GM19099 (cell line): ENCODE results near the gene CFAP43.

ENCODE experiments used
- POLR2A ChIP-seq: IDR thresholded peaks from 3 replicates; pipeline ENCODE4 v1.6.1; 2011; ENCODE audit warnings: low read depth; ENCODE audit not compliant: insufficient read length; ENCODE audit errors: extremely low read depth

Gene CFAP43

GRCh38 chr10:104246976-104247375, 14.8 kb upstream of the CFAP43 start:
- TF ChIP-seq POLR2A: no peak

GRCh38 chr10:104245066-104245632, 13.0 kb upstream of the CFAP43 start:
- TF ChIP-seq POLR2A: no peak

- TF ChIP-seq POLR2A: no peak
Observed at GRCh38 chr10:104243512-104243911, 11.3 kb upstream of the CFAP43 start.

GRCh38 chr10:104242545-104242944, 10.4 kb upstream of the CFAP43 start:
- no peak for TF ChIP-seq POLR2A

GRCh38 chr10:104240078-104240477, 7.9 kb upstream of the CFAP43 start:
- no peak for TF ChIP-seq POLR2A

GRCh38 chr10:104235801-104236200, 3.6 kb upstream of the CFAP43 start:
- TF ChIP-seq POLR2A: no peak

- no peak for TF ChIP-seq POLR2A
Observed at GRCh38 chr10:104234934-104235333, 2.8 kb upstream of the CFAP43 start.

GRCh38 chr10:104233817-104234216, 1.7 kb upstream of the CFAP43 start:
- TF ChIP-seq POLR2A: no peak

- TF ChIP-seq POLR2A: no peak
Observed at GRCh38 chr10:104232613-104233102, 494 bp upstream of the CFAP43 start.

GRCh38 chr10:104230490-104230889, 1.7 kb downstream of the CFAP43 start:
- TF ChIP-seq POLR2A: no peak

- no peak for TF ChIP-seq POLR2A
Observed at GRCh38 chr10:104223304-104223703, 8.9 kb downstream of the CFAP43 start.

GRCh38 chr10:104220522-104220921, 11.6 kb downstream of the CFAP43 start:
- no peak for TF ChIP-seq POLR2A

GRCh38 chr10:104218751-104219150, 13.4 kb downstream of the CFAP43 start:
- no peak for TF ChIP-seq POLR2A

GRCh38 chr10:104216631-104217030, 15.5 kb downstream of the CFAP43 start:
- no peak for TF ChIP-seq POLR2A

- TF ChIP-seq POLR2A: no peak
Observed at GRCh38 chr10:104209575-104210198, 22.5 kb downstream of the CFAP43 start.

- TF ChIP-seq POLR2A: no peak
Observed at GRCh38 chr10:104208730-104209129, 23.4 kb downstream of the CFAP43 start.

- no peak for TF ChIP-seq POLR2A
Observed at GRCh38 chr10:104202231-104202630, 29.9 kb downstream of the CFAP43 start.
